Measurements from ENCODE around the gene MRPL27.

MRPL27 gene

DNA sequence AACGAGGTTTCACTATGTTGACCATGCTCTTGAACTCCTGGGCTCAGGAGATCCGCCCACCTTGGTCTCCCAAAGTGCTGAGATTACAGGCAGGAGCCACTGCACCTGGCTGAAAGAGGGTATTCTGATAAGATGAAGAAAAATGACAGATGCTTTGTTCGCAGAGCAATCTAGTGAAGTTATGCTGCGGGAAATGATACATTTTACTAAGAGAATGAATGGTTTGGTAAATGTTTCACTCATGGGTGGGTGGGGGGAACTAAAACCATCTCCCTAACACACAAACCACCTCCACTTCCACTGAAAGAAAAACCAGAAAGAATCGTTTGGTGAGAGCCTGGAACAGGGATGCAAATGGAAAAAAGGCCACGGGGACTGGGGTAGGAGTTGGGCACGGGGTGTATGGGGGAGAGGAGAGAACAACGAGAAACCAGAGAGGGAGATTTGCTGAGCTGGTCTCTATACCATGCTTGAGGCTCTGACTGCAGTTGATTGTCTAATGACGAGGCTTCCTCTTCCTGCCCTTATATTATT, 46.1 kb downstream of the MRPL27 start:
- H3K4me3 ChIP-seq (ENCODE audit: low read depth, low read length) = no peak overlapping the region

DNA sequence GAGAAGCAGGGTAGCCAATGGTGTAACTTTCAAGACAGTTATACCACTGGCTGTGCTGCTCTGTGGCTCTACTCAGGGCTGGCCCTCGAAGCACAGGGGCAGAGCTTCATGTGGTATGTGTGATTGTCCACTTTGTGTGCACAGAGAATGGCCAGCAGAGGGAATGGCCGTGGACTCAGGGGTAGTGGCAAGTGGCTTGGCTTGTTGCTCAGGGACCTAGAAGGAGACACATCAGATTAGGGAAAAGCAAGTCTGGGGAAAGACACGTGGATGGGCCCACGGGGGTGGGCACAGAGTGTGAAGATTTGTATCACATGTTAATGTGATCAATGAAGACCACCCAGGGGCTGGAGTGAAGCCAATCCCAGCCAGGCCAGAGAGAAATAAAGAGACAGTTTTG, 47.1 kb downstream of the MRPL27 start:
- H3K36me3 ChIP-seq (ENCODE audit: insufficient read depth, low read length) = no peaks in the 10 kb centered on the region
- H3K27ac ChIP-seq (ENCODE audit: low read depth, low read length) = no peak overlapping the region
- no peaks in the 10 kb centered on the region for H3K27me3 ChIP-seq (ENCODE audit: insufficient read depth, low read length)
- no peaks in the 10 kb centered on the region for H3K79me2 ChIP-seq (ENCODE audit: control insufficient read depth, insufficient read depth, low read length, unreplicated experiment)
- peaks cover 9% of the 10 kb centered on the region for H3K4me1 ChIP-seq (ENCODE audit: control insufficient read depth, insufficient read depth, low read length, unreplicated experiment)
- no peak overlapping the region for H3K4me3 ChIP-seq (ENCODE audit: low read depth, low read length)
- no peak overlapping the region for H2AFZ ChIP-seq (ENCODE audit: low read length, unreplicated experiment)

More for the DNA sequence above, 46.1 kb downstream of the MRPL27 start:
- no peak overlapping the region for H3K27ac ChIP-seq (ENCODE audit: low read depth, low read length)
- H2AFZ ChIP-seq (ENCODE audit: low read length, unreplicated experiment) = no peak overlapping the region
- H3K27me3 ChIP-seq (ENCODE audit: insufficient read depth, low read length) = no peaks in the 10 kb centered on the region
- H3K36me3 ChIP-seq (ENCODE audit: insufficient read depth, low read length) = no peaks in the 10 kb centered on the region
- H3K79me2 ChIP-seq (ENCODE audit: control insufficient read depth, insufficient read depth, low read length, unreplicated experiment) = no peaks in the 10 kb centered on the region
- H3K4me1 ChIP-seq (ENCODE audit: control insufficient read depth, insufficient read depth, low read length, unreplicated experiment) = peaks cover 18% of the 10 kb centered on the region

DNA sequence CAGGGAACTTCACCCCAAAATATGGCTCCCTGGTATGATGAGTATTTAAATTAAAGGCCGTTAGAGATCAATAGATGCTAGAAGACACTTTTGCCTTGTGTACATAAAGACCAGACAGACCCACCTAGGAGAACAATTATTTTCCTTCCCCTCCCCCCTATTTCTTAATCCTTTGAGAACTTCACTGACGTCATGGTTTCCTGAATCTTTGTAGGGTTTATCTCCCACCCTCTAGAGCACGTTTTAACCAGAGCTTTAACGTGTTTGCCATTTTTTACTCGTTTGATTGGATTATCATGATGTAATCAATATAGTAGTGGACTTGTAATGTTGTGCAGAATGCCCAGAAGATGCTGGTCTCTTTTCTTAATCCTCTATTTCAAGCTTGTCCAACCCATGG, 49.9 kb downstream of the MRPL27 start:
- H3K4me1 ChIP-seq (ENCODE audit: control insufficient read depth, insufficient read depth, low read length, unreplicated experiment) = no peaks in the 10 kb centered on the region
- H3K4me3 ChIP-seq (ENCODE audit: low read depth, low read length) = no peak overlapping the region
- H3K27ac ChIP-seq (ENCODE audit: low read depth, low read length) = no peak overlapping the region
- no peaks in the 10 kb centered on the region for H3K36me3 ChIP-seq (ENCODE audit: insufficient read depth, low read length)
- no peak overlapping the region for H2AFZ ChIP-seq (ENCODE audit: low read length, unreplicated experiment)
- no peaks in the 10 kb centered on the region for H3K79me2 ChIP-seq (ENCODE audit: control insufficient read depth, insufficient read depth, low read length, unreplicated experiment)
- H3K27me3 ChIP-seq (ENCODE audit: insufficient read depth, low read length) = no peaks in the 10 kb centered on the region

DNA sequence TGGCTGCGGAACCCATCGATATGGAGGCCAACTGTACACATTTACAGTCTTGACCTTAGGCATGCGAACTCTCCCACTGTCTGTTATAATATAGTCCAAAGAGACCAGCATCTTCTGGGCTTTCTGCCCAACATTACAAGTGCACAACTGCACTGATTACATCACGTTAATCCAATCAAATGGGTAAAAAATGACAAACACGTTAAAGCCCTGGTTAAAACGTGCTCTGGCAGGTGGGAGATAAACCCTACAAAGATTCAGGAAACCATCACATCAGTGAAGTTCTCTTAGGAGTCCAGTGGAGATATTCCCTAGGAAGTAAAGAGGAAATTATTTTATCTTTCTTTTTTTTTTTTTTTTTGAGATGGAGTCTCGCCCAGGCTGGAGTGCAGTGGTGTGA, 50.7 kb downstream of the MRPL27 start:
- Histone ChIP-seq H3K79me2 (ENCODE audit: control insufficient read depth, insufficient read depth, low read length, unreplicated experiment) (no peaks in the 10 kb centered on the region), H3K27me3 (ENCODE audit: insufficient read depth, low read length) (no peaks in the 10 kb centered on the region), H3K4me3 (ENCODE audit: low read depth, low read length) (no peak overlapping the region), H3K4me1 (ENCODE audit: control insufficient read depth, insufficient read depth, low read length, unreplicated experiment) (no peaks in the 10 kb centered on the region), H2AFZ (ENCODE audit: low read length, unreplicated experiment) (no peak overlapping the region), H3K36me3 (ENCODE audit: insufficient read depth, low read length) (no peaks in the 10 kb centered on the region), H3K27ac (ENCODE audit: low read depth, low read length) (no peak overlapping the region)

DNA sequence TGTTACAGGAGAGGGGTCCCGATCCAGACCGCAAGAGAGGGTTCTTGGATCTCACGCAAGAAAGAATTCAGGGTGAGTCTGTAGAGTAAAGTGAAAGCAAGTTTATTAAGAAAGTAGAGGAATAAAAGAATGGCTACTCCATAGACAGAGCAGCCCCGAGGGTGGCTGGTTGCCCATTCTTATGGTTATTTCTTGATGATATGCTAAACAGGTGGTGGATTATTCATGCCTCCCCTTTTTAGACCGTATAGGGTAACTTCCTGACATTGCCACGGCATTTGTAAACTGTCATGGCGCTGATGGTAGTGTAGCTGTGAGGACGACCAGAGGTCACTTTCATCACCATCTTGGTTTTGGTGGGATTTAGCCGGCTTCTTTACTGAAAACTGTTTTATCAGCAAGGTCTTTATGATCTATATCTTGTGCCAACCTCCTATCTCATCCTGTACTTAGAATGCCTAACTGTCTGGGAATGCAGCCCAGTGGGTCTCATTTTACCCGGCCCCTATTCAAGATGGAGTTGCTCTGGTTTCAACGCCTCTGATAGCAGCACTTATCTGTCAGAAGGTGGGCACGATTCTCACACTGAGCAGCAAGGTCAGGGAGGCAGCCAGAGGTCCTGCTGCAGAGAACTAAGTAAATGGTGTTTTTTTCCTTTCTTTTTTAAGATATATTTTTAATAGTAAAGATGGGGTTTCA, 53.5 kb downstream of the MRPL27 start:
- Histone ChIP-seq H3K27me3 (ENCODE audit: insufficient read depth, low read length) (peaks cover 7% of the 10 kb centered on the region), H2AFZ (ENCODE audit: low read length, unreplicated experiment) (no peak overlapping the region)

DNA sequence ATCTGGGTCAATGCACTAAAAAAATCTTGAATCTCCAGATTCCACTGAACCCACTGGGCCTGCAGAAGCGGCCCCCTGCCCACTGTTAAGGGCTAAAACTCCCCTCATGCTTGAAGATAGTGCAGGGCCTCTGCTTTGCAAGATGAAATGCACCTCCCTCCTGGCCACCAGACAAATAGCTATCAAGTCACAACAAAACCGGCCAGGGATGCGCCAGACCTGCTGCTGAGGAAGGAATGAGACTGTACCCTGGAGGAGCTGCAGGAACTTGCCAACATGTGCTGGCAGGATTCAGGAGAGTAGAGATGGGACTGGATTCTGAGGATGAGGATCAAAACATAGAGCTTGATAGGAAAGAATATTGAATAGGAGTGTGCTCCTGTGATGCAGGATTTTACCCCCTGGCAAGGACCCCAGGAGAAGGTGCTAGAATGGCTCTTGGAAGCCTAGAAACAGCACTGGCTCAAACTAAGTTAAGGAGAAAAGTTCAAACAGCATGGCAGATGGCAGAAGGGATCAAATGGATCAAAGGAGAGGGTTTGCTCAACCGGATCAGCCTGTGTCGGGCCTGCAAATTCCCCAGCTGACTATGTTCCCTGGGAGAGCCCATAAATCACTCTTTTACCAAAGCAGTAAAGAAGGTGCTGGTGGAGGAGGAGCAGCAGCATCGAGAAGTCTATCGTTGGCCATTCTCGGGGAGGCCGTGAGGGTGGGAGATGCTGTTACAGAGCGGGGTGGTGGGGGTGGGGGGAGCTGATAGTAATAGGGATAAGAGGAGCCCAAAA, 54.3 kb downstream of the MRPL27 start:
- H2AFZ ChIP-seq (ENCODE audit: low read length, unreplicated experiment) = no peak overlapping the region
- H3K36me3 ChIP-seq (ENCODE audit: insufficient read depth, low read length) = no peaks in the 10 kb centered on the region
- no peaks in the 10 kb centered on the region for H3K4me1 ChIP-seq (ENCODE audit: control insufficient read depth, insufficient read depth, low read length, unreplicated experiment)
- H3K4me3 ChIP-seq (ENCODE audit: low read depth, low read length) = no peak overlapping the region
- H3K27me3 ChIP-seq (ENCODE audit: insufficient read depth, low read length) = peaks cover 12% of the 10 kb centered on the region
- no peaks in the 10 kb centered on the region for H3K79me2 ChIP-seq (ENCODE audit: control insufficient read depth, insufficient read depth, low read length, unreplicated experiment)
- H3K27ac ChIP-seq (ENCODE audit: low read depth, low read length) = no peak overlapping the region

More for the DNA sequence above, 53.5 kb downstream of the MRPL27 start:
- Histone ChIP-seq H3K4me1 (ENCODE audit: control insufficient read depth, insufficient read depth, low read length, unreplicated experiment) (no peaks in the 10 kb centered on the region), H3K27ac (ENCODE audit: low read depth, low read length) (no peak overlapping the region), H3K36me3 (ENCODE audit: insufficient read depth, low read length) (no peaks in the 10 kb centered on the region), H3K4me3 (ENCODE audit: low read depth, low read length) (no peak overlapping the region), H3K79me2 (ENCODE audit: control insufficient read depth, insufficient read depth, low read length, unreplicated experiment) (no peaks in the 10 kb centered on the region)
